GM19452 (cell line): ENCODE results near the gene MROH8.

ENCODE experiments used
- ATAC-seq: cut with Tn5 transposase; IDR thresholded peaks from one replicate; pipeline ENCODE4 v1.9.1; 2021; ENCODE audit not compliant: unreplicated experiment

Gene MROH8

DNA sequence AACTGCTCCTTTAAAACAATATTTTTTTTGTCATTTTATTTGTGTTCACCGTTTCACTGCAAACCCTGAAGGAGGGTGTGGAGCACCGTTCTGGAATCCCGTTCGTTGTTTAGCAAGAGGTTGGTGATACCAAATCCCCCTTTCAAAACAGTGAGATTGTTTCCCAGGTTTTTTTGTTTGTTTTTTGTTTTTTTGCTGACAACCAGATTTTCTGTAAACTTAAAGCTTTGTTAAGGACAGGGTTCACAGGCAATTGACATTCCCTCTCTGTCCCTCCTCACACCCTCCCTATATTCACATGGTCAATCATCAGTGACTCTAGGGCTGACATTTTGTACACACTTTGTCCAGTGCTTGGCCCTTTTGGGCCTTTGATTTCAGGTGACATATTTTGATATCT, 21.0 kb upstream of the MROH8 start:
- no peak for ATAC-seq

DNA sequence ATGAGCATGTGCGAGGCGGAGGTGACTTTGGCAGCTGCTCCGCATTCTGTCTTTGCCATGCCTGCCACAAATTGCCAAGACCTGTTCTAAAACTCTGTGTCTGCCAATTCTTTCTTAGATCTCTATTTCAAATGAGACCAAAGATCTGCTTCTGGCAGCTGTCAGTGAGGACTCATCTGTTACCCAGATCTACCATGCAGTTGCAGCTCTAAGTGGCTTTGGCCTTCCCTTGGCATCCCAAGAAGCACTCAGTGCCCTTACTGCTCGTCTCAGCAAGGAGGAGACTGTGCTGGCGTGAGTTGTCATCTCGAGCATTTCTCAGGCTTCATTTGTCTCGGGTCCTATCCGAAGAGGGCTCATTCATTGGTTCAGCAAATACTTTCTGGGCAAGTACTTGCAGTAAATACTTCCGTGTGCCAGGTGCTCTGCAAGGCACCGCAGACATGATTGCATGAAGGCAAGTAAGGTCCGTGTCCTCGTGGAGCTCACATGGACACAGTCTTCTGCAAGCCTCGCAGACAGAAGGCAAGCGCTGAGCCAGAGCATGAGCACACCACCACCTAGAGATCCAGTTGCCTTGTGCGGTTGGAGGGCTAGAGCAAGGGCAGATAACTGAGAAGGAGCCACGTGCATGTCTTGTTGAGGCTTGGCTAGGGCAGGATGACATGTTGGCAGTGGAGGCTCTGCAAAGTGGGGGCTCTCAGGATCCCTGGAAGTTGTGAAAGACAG, 19.7 kb upstream of the MROH8 start:
- ATAC-seq: no peak

DNA sequence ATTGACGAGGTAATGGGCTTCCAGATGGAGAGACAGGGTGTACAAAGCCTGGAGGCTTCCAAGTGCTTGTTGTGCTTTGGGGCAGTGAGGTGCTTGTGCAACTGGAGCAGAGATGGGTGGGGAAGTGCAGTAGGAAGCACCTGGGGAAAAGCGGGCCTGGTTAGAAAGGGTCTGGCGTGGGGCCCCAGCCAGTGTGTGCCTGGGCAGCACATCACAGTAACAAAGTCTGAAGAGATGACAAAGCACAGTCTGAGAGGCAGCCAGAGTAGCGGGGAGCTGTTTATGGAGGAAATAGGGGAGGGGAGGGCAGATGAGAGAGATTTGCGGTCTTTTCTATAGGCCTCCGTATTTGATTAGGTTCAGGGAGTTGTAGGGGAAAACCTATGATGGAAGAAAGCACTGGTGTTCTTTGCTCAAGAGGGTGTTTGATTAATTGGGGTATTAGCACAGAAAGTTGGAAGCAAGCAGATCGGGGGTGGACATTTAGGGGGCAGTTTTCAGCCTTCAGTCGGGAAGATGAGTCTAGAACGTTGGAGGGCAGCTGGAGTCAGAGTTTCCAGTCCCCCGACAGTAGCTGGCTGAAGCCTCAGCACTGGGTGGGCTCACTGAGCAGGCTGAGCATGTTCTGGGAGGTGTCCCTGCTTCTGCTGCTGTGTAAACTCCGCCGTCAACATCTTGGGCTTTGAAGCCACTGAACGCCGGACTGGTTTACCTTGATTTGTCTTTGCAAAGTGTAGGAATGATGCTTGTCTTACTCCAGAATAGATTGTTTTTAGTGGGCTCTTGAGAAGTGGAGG, 15.5 kb upstream of the MROH8 start:
- ATAC-seq: no peak

DNA sequence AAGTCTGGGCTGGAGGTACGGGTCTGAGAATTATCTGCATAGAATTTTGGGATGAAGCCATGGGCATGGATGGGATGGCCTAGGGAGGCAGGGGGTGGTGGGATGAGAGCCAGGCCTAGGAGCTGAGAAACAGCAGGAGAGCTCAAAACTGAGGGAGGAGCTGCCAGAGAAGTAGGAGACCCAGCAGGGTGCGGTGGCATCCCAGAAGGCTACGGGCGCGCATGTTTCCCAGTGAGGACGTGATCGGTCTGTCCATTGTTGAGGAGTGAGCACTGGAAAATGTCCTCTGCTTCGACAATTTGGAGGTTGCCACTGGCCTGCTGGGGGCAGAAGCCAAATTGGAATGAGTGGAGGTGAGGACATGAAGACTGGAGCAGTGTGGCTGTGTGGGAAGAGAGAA, 14.5 kb upstream of the MROH8 start:
- ATAC-seq: no peak

DNA sequence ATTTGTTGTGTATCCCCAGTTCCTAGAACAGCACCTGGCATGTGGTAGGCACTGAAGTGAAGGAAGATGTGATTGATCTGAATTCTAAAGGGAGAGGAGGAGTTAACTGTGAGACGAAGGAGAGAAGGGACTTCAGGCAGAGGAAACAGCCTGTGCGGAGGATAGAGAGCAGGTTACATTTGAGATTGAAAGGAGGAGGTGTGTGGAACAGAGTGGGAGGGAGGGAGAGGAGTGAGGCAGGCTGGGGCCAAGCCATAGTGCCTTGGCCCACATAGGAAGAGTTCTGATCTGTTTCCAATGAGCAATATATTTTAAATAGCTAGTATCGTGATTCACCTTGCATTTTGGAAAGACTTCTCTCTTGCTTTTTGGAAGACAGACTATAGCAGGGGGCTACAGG, 13.9 kb upstream of the MROH8 start:
- ATAC-seq: no peak

DNA sequence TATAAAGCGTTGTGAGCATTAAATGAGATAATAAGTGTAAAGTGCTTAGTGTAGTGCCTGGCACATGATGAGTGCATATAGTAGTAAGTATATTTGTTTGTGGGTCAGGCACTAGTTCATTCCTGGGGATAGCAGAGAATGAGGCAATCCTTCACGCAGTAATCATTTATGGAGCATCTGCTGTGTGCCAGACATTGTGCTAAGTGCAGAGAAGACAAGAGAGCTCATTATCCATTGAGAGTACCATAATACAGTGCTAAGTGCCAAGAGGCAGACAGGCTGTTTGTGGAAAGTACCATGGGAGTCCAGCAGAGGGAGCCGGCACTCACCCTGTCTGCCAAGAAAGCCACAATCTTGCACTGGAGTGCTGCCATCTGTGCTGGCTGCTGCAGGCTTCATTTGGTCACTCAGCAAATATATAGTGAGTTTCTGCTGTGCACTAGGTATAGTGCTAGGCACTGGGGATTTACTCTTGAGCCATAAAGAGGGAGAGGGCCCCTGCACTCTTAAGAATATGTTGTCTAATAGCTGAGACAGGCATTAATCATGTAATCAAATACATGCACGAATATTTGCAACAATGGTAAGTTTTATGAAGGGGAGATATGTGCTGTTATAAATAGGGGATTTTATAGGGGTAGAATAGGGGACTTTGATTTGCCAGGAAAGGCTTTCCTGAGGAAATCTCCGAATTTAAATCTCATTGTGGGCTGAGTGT, 12.9 kb upstream of the MROH8 start:
- no peak for ATAC-seq

DNA sequence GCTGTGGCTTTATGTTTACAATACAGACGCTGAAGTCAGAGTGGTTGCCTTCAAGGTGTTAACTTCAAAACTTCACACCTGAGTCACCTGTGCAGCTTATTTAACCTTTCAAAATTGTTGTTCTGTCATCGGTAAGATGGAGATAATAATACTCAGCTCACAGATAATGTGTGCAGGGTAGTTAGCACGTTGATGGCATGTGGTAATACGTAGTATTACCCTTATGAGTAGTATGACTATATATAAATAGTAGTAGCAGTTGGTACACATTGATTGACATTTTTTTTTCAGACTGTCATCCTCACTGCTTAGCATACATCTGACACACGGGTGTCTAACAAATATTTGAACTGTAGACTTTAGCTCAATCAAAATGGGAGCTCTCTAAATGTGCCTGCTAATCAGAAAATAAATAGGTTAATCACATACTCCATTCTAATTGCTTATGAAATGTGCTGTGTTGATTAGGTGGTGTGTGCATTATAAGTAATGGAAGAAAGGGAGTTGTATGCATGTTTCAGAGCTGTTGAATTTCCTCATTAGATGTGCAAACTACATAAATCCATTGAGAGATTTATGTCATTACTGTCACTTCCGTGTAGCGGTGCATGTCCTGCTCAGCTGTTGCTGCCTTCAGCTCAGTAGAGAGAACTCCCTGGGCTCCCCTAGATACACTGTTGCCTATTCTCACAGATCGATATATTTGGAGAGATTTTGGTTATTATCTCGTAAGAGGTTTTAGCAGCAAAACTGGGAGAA, 11.2 kb upstream of the MROH8 start:
- no peak for ATAC-seq

DNA sequence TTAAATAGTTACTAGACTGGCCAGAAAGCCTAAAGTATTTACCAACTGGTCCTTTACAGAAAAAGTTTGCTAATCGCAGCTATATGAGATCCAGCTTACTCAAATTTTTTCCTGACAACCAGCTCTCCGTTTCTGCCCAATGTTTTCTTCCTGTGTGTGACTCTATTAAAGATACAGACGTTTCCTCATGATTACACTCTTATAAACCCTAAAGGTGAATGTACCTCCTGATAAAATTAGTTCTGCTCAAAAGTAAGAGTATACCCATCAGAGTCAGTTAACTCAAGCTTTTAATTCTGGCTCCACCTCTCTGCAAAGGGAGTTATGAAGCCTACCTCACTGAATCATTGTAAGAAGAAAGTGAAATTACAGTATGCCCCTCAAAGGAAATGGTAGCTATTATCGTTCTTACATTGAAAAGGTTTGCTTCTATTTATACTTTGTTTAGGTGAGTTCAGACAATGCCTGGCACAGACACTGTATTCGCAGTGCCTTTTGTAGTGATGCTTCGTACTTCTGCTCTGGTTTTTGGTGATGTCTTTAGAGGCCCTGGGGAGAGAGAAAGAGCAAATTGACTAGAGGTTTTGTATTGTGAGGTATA, 10.2 kb upstream of the MROH8 start:
- ATAC-seq: no peak

DNA sequence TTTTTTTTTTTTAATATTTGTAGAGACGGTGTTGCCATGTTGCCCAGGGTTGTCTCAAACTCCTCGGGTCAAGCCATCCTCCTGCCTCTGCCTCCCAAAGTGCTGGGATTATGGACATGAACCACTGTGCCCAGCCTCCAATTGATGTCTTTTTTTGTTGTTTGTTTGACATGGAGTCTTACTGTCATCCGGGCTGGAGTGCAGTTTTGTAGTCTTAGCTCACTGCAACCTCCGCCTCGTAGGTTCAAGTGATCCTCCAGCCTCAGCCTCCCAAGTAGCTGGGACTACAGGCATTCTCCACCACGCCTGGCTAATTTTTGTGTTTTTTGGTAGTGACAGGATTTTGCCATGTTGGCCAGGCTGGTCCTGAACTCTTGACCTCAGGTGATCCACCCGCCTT, 9.4 kb upstream of the MROH8 start:
- ATAC-seq: no peak

DNA sequence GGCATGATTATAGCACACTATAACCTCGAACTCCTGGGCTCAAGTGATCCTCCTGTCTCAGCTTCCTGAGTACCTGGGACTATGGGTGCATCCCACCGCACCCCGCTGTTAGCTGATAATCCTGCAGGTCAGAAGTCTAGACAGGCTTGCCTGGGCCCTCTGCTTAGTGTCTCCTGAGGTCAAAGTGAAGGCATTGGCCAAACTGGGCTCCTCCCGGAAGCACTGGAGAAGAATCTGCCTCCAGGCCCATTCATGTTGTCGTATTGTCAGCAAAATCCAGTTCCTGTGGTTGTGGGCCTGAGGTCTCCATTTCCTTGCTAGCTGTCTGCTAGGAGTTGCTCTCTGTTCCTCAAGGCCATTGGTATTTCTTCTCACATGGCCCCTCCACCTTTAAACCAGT, 6.3 kb upstream of the MROH8 start:
- ATAC-seq: no peak

DNA sequence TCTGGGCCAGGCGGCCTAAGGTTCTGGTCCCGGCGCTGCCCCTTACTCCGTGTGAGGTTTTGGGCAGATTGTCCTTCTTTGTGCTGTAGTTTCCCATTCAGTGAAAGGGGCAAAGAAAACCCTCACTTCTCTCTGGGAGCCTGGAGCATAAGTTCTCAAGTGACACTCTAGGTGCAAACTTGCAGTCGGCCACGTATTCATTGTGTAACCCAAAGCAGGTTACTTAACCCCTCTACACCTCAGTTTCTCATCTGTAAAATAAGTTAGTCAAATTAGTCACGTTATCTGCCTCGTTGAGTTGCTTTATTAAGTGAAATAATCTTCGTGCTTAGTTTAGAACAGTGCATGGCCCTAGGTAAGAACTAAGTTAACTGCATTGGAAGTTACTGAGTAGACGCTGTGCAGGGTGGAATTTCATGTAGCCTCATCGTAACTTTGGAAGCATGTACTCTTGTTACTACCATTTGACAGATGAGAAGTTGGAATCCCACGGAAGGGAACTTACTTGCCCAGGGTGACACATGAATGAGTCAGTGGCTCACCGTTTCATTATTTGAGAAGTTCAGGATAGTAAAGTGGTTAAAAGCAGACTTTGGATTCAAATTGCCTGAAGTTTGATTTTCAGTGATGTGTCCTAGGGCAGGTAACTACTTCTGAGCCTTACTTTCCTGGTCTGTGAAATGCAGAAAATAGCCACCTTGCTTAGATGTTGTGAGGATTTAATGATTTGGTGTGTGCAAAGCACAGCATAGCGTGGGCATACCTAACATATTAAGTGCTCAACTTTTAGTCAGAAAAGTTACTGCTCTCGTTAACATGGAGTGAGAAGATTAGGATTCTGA, 556 bp upstream of the MROH8 start:
- no peak for ATAC-seq

DNA sequence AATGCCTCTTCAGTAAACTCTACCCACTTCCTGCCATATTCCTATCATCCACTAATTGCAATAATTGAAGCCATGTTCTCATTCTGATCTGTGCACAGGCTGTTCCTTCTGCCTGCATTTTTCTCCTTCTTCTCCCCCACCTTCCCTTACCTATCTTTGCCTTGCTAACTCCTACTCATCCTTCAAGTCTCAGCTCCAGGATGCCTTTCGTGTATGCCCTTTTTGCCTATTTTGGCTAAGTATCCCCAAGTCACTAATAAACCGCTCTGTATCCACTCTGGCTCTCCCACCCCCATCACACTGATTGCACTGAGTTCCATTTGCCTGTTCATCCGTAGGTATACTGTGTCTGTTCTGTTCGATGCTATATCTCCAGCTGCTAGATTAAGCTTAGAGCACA, 6.5 kb downstream of the MROH8 start:
- no peak for ATAC-seq

DNA sequence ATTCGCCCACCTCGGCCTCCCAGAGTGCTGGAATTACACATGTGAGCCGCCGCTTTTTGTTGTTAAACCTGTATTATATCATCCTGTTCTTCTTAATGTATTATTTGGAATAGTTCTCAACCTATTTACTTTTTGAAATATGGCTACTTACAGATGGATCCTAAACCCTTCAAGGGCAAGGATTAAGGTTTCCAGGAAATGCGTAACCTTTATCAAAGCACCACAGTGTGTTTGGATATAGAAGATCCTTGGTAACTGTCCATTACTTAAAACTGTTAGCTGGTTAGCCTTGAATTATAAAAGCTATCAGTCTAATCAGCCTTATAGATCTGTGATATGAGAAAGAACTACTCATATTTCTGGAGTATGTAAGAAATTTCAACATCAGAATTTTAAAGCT, 12.5 kb downstream of the MROH8 start:
- ATAC-seq: no peak

DNA sequence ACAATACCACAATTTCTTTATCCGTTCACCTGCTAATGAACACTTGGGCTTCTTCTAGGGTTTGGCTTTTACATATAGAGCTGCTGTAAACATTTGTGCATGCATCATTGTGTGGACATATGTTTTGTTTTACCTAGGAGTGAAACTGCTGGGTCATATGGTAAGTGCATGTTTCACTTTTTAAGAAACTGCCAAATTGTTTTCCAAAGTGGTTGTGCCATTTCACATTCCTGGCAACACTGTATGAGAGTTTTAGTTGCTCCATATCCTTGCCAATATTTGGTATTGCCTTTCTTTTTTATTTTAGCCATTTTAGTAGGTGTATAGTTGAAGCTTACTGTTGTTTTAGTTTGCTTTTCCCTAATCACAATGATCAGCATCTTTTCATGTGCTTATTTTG, 14.3 kb downstream of the MROH8 start:
- no peak for ATAC-seq

DNA sequence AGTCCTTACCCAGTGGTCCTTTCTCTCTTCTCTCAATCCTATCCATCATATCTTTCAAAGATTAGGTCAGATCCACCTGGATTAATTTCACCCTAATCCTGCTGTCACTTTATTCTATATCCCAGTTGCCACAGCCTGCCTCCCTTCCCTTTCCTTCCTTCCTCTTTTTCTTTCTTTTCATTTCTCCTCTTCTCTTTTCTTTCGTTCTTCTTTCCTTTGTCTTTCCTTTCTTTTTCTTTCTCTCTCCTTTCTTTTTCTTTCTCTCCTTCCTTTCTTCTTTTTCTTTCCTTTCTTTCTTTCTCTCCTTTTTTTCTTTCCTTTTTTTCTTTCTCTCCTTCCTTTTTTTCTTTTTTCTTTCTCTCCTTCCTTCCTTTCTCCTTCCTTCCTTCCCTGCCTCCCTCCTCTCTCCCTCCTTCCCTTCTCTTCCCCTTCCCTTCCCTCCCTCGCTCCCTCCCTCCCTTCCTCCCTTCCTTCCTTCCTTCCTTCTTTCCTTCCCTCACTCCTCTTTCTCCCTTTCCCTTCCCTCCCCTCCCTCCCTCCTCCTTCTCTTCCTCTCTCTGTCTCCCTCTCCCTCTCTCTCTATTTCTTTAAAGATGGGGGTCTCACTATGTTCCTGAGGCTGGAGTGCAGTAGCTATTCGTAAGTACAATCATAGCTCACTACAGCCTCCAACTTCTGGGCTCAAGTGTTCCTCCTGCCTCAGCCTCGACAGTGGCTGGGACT, 15.4 kb downstream of the MROH8 start:
- ATAC-seq: no peak

DNA sequence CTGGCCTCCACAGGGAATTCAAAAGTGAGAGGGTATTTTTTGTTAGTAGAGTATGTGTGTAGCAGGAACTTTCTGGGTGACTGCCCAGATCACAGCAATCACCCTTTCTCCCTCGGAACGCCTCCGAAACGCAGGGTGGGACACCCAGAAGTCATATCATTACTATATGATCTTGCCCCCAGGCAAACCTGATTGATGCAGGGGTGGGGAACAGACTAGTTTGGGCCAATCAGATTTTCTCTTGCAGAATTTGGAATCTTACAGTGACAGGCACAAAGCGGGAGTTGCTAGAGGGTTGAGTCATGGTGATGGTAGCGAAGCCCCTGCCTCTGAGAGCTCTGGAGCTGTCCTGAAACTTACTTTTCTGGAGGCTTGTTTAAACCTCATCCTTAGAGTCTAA, 16.7 kb downstream of the MROH8 start:
- no peak for ATAC-seq

DNA sequence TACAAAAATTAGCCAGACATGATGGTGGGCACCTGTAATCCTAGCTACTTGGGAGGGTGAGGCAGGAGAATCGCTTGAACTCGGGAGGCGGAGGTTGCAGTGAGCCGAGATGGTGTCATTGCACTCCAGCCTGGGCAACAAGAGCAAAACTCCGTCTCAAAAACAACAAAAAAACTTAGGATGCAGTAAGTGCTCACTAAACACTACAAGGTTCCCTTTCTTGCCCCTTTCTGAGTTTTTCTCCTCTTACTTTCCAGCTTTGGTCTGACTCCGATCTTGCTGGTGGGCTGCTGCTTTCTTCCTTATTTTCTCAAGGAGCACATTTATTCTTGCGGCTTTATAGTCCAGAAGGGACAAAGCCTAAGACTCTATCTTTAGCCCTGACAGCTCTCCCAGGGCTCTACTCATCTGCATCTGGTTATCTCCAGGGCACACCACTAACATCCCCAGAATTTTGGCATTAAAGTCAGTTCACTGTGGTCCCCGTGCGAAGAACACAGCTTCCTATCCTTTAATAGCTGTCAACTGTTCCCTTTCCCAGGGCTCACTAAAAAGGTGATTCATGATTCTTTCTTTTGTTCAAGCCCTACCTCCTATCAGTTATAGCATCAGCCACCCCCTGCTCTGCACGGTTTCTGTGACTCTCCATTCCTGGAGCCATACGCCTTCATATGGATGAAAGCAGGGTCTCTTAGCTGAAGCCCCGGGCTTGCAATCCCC, 17.4 kb downstream of the MROH8 start:
- no peak for ATAC-seq

DNA sequence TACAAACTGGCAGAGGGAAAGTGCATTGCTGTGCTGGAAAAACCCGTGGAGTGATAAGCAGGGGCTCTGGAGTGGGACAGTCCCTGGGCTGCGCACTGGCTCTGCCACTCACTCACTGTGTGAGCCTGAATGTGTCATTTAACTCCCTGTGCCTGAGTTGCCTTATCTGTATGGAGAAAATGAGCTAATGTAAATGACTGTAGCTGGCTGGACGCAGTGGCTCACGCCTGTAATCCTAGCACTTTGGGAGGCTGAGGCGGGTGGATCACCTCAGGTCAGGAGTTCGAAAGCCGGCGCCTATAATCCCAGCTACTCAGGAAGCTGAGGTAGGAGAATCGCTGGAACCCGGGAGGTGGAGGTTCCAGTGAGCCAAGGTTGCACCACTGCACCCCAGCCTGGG, 18.7 kb downstream of the MROH8 start:
- no peak for ATAC-seq

DNA sequence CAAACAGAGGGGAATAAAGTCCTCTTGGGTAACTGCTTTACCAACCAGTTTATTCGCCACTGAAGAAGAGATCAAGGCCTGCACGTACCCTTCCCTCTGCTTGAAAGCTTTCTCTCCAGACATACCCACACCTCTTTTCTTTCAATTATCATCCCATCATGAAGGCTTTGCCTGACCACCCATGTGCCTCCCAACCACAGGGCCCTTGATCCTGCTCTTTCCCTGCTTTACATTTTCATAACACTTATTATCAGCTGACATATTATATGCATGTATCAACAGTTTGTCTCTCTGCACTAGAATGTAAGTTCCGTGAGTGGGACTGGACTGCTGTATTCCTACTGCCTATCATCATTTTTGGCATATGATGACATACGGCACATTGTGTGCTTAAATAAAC, 21.1 kb downstream of the MROH8 start:
- no peak for ATAC-seq
